Stimulated activated CD4-positive, alpha-beta T cell treated with anti-CD3 and anti-CD28 coated beads, Interleukin-4, amount 100 ng/mL, for 24 hours (primary cell): ENCODE results near the gene METTL13.
A peak's percentile ranks its signal among the peaks of the same experiment; 100 is the strongest.

Source experiments
- DNase-seq: peaks from one replicate; pipeline ENCODE4 v3.0.0-alpha.2; 2020

Gene METTL13

DNA sequence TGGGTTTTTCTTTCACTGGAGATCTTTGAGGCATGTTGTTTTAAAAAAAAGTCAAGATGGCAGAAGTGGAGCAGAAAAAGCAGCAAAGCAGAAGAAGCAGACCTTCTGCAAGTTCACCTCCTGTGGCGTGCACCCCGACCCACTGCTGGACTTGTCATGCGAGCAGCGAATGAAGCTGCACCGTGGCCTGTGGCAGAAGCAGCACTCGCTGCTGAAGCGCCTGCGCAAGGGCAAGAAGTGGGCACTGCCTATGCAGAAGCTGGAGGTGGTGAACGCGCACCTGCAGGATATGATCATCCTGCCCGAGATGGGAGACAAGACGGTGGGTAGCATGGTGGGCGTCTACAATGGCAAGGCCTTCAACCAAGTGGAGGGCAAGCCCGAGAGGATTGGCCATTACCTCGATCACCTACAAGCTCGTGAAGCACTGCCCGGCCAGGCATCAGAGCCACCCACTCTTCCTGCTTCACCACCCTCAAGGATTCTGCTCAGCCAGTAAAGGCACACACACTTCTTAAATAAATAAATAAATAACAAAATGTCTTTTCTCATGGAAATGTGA, 22.1 kb downstream of the METTL13 start:
- DNase-seq: no peak

DNA sequence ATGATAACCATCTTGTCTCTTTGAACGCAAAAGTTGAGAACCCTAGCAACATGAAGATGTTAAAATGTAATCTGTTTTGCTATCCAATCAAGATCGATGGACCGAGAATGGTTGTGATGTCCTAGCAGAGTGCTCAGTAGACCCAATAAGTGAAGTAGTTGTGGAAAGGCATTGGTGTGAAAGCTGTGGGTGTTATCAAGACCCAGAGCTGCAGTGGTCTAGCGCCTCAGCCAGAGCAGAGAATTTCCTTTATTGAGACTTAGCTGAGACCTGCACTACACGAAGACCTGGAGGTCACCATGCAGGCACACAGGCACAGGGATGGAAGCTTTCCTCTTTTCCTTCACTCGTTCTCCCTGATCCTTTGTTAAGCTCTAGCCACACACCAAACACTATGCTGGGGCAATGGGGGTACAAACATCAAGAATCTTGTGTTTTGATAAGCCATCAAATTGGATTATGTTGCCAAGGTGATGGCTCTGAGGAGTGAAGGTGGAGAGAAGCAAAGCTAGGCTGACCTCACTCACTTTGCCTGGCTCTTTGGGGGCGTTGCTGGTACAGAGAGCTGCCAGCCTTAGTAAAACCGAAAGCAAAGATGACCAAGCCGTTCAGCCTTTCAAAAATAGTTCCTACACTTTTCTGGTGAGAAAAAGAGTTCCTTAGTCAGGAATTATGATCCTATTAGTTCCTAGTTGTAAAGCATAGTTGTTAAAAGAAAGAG, 24.1 kb downstream of the METTL13 start:
- no peak for DNase-seq

DNA sequence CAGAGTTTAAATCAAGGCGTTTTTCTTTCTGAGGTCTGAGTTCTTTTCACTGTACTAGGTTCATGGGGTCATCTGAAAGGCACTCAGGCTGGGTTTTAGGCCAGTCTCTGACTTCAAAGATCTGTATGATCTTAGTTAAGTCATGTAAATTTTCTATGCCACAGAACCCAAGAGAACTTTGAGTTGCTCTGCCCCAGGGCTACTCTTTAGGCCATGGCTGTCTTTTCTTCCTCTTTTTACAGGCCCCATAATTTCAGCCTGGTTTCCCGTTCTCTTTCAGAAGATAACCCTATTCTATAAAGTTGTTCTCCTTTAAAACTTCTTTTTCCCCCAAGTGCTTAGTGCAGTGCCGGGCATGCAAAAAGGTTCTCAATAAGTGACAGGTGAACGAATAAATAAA, 26.1 kb downstream of the METTL13 start:
- no peak for DNase-seq

DNA sequence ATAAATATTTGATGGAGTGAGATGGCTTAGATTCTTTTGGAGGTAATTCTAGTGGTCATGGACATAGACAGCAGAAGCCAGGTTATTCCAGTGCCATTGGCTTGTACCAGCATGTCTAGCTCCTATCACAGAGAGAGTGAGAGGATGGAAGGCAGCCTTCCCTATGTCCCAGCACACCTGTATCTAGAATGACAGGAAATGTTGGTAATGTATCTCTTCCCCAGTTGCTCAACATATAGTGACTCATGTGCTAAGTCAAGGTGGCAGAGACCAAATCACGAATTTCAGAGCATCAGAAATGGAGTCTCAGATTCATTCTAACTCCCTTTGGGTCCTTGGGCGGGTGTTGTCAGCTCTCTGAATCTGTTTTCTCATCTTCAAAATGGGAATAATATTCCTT, 28.4 kb downstream of the METTL13 start:
- DNase-seq: no peak

GRCh38 chr1:171811672-171812071, 30.2 kb downstream of the METTL13 start:
- DNase-seq: no peak

DNA sequence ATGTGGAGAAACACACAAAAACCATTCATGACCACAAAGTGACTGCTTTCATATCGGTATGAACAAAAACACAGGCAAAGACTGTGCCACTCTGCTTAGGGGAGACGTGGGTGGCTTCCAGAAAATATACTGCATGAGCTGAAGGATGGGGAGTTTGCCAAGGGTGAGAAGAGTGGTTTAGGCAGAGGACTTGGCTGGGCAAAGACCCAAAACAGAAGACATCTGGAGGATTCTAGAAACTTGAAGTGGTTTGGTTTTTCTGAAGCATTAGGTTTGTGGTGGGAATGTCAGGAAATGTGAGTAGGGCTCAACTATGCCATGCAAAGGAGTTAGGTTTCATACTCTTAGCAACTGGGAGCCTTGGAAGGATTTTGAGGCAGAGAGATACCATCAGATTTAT, 33.2 kb downstream of the METTL13 start:
- DNase-seq: no peak

DNA sequence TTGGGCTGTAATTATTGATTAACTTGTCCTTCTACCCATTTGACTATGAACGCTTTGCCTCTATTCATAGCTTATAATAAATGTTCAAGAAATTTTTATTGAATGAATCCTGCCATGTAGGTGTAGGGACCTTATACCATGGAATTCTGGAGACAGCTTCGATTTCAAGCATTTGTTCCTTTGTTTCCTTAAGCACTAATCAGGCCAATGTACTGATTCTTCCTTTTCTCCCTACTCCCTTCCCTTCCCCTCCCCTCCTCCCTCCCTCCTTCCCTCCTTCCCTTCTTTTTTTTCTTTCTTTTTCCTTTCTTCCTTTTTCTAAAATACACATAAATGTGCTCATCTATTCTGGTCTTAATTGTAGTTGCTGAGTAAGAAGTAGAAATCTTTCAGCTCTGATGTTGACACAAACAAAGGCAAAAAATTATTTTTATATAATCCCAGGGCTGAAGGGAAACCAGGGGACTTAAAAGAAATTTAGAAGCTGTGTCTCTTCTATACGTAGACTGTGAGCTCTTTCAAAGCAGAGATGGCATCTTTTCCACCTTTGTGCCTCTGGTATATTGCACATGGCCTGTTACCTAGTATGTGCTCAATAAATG, 34.9 kb downstream of the METTL13 start:
- no peak for DNase-seq

DNA sequence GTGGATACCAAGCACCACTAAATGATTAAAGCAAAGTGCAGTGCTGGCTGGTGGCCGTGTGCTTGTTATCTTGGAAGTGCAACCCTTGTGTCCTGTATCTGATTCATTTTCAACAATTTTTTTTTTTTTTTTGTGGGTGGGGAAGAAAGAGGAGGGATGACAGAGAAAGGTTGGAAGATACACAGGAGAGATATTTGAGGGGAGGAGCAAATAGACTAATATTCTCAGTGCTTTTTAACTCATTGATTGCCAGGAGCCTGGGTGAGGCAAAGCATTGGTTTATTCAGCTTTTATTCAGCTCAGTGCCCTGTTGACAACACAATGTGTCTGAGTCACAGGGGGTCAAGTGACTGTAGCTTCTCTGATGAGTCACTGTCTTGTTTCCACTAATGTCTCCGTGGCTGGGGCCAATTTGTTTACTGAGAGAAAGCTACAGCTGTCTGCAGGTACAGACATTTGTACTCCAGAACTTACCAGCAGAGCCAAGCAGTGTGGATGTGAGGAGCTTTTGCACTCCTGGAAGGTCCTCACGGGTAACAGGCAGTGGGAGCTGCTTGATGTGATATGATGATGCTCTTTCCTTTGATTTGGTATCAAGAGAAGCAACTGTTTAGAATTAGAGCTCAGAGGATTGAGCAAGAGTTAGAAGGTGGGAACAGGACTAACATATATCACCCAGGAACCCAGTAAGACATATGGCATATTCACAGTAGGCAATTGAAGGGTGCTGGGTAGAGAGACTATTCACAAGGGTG, 36.2 kb downstream of the METTL13 start:
- peak; percentile 59 for DNase-seq

GRCh38 chr1:171819946-171820345, 38.5 kb downstream of the METTL13 start:
- DNase-seq: no peak

DNA sequence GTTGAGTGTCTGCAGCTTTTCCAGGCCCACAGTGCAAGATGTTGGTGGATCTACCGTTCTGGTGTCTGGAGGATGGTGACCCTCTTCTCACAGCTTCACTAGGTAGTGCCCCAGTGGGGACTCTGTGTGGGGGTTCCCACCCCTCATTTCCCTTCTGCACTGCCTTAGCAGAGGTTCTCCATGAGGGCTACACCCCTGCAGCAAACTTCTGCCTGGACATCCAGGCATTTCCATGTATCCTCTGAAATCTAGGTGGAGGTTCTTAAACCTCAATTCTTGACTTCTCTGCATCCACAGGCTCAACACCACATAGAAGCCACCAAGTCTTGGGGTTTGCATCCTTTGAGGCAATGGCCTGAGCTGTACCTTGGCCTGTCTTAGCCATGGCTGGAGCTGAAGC, 45.5 kb downstream of the METTL13 start:
- no peak for DNase-seq

- no peak for DNase-seq
These were observed 47.3 kb downstream of the METTL13 start for GRCh38 chr1:171828794-171829193.

GRCh38 chr1:171833091-171833825, 51.8 kb downstream of the METTL13 start:
- no peak for DNase-seq

- DNase-seq: no peak
These were observed 53.4 kb downstream of the METTL13 start for GRCh38 chr1:171834821-171835220.

- DNase-seq: no peak
These were observed 54.4 kb downstream of the METTL13 start for GRCh38 chr1:171835891-171836290.

DNA sequence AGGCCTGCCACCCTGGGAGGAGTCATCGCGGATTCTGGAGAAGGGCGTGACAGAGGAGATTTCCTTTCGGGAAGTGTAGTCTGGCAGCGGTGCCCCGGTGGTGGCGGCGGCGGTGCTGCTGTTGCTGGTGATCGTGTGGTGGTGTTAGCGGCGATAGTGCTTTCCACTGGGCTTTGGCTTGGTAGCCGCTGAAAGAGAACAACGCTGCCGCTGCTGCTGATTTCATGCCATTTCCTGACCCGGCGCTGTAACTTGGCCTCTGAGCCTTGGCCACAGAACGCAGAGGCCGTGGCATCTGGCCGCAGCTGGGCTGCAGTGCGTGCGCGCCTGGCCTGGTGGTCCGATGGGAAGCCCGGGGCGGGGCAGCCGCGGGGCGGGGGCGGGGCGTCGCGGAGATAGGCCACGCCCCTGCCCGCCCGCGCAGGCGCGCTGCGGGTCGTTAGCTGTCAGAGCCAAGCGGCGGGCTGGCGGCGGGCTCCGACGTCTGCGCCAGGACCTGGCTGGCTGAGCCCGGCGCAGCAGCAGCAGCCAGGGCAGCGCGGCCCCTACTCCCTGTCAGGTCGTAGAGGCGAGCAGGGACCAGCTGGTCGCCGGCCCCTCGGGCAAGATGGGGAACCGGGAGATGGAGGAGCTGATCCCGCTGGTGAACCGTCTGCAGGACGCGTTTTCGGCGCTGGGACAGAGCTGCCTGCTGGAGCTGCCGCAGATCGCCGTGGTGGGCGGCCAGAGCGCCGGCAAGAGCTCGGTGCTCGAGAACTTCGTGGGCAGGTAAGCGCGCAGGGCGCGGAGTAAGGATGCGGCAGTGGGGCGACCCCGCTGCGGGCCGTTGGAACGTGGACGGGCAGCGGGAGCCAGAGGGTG, 59.8 kb downstream of the METTL13 start, which contains the start of gene DNM3:
Gene DNM3 (plus strand): TSS at position 449 of the 861 bp plus-strand sequence. CDS start 159 bp downstream, at position 608.
- peak; percentile 73 for DNase-seq

DNA sequence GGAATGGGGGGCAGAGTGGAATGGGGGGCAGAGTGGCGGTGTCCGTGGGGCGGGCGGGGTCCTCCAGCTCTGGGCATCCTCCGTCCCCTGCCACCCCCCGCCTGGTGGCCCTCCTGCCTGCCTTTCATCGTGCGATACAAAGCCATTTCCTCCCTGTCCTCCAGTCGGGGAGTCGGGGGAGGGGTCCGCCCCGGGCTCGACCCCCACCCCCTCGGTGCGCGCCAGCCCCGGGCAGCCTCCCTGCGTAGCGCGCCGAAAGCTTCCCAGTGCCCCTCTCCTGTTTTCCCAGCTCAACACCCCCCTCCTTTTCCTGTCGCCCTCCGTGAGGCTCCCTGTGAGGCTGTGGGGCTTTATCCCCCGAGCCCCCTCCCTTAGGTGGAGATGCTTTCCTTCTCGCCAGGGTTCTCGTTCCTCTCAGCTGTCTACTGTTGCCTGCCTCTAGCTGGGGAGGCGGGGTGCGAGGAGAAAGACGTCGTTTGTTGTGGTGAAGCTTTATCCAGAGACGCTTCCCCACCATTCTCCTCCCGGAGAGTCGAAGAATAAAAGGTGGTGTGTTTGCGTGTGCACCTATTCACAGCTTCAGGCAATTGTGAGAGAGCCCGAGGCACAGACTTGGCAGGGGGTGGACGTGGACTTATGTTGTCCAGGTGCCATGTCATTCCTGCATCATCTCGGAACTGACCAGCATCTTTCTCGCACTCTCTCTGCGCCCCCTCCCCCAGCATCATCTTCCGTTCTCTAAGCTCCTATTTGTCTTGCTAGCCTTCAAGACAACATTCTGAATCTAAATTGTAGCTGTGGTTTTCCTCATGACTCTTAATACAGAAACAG, 60.7 kb downstream of the METTL13 start:
- DNase-seq: peak; percentile 4

- DNase-seq: no peak
These were observed 62.9 kb downstream of the METTL13 start for GRCh38 chr1:171844381-171844780.

DNA sequence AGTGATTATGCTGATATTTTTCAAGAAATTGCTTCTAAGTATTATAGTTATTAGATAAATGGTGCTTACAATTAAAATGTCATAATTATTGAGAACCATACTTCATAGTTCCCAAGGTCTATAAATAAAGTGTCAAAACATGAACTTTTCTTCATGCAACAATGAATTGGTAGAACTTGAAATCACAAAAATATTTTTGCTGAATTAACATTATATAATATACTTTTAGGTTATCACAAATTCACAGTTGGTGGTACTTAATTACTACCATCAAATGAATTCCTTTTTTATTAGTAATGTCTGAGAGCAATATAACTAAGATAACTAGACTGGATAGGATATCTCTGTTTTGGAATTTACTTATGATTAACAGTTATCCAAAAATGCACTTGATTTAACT, 64.5 kb downstream of the METTL13 start:
- no peak for DNase-seq
